ENCODE data around the gene ZNF677.

ZNF677 gene

DNA sequence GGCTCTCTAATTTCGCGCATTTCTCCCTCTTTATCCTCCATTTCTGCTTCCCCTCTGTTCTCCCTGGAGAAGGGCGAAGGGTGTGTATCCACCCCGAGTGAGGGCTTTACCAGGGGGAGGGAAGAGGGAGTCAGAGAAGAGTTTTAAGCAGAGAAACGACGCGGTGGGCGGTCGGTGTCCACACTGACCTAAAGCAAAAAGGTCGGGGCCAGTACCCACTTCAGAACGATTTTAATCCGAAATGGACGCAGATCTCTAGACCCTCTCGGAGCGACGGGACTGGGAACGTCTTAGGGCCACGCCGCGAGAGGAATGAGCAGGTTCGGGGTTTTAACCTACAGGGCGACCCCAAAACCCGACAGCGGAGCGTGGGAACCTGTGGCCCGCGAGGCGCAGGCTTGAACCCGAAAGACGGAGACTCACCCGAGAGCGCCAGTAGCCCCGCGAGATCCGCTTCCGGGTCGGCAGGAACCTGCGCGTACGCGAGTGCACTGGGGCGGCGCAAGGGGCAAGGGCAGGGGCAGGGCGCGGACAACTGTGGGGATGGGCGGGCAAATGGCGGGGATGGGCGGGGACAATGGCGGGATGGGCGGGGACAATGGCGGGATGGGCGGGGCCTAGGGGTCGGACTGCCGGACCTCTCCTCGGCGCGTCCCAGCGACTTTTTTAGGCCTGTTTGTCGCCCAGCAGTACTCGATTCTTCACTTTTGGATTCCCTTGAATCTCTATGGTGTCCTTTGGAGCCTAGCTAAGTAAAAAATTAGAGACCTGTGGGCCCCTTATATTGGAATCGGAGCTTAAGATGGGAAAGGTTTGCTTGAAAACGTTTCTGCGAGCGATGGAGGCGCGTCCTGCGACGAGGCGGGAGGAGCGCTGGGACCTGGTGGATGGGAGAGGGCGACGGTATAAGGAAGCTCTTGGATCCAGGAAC lies at the start of gene ZNF677 (continued):
- TF ChIP-seq, protein P1, sequence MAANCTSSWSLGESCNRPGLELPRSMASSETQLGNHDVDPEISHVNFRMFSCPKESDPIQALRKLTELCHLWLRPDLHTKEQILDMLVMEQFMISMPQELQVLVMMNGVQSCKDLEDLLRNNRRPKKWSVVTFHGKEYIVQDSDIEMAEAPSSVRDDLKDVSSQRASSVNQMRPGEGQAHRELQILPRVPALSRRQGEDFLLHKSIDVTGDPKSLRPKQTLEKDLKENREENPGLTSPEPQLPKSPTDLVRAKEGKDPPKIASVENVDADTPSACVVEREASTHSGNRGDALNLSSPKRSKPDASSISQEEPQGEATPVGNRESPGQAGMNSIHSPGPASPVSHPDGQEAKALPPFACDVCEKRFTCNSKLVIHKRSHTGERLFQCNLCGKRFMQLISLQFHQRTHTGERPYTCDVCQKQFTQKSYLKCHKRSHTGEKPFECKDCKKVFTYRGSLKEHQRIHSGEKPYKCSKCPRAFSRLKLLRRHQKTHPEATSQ (tag by site-specific recombination; IDR thresholded peaks at IDR 0.05): no peak
- TF ChIP-seq ZNF785 (tag by site-specific recombination; IDR thresholded peaks at IDR 0.05) (no peak), KLF16 (tag by site-specific recombination; IDR thresholded peaks at IDR 0.05) (peak; percentile 31; the same call in 1 of the 2 replicates), ZNF248 (tag by site-specific recombination; IDR thresholded peaks at IDR 0.05) (no peak), KLF8 (tag by site-specific recombination; IDR thresholded peaks at IDR 0.05) (peak; percentile 67; the same call in 1 of the 2 replicates), ZNF202 (tag by site-specific recombination; IDR thresholded peaks at IDR 0.05; ENCODE audit: borderline replicate concordance) (no peak), ZNF707 (tag by site-specific recombination; IDR thresholded peaks at IDR 0.05) (no peak), ZNF664 (tag by site-specific recombination; IDR thresholded peaks at IDR 0.05) (no peak), ZNF366 (tag by site-specific recombination; conservative IDR thresholded peaks at IDR 0.05) (no peak), ZNF239 (tag by site-specific recombination; IDR thresholded peaks at IDR 0.05) (no peak), ZNF391 (tag by site-specific recombination; IDR thresholded peaks at IDR 0.05; ENCODE audit: borderline replicate concordance, low read depth) (no peak), GLI4 (tag by site-specific recombination; IDR thresholded peaks at IDR 0.05) (no peak), ZNF37A (tag by site-specific recombination; IDR thresholded peaks at IDR 0.05) (no peak)
- TF ChIP-seq, protein P2, sequence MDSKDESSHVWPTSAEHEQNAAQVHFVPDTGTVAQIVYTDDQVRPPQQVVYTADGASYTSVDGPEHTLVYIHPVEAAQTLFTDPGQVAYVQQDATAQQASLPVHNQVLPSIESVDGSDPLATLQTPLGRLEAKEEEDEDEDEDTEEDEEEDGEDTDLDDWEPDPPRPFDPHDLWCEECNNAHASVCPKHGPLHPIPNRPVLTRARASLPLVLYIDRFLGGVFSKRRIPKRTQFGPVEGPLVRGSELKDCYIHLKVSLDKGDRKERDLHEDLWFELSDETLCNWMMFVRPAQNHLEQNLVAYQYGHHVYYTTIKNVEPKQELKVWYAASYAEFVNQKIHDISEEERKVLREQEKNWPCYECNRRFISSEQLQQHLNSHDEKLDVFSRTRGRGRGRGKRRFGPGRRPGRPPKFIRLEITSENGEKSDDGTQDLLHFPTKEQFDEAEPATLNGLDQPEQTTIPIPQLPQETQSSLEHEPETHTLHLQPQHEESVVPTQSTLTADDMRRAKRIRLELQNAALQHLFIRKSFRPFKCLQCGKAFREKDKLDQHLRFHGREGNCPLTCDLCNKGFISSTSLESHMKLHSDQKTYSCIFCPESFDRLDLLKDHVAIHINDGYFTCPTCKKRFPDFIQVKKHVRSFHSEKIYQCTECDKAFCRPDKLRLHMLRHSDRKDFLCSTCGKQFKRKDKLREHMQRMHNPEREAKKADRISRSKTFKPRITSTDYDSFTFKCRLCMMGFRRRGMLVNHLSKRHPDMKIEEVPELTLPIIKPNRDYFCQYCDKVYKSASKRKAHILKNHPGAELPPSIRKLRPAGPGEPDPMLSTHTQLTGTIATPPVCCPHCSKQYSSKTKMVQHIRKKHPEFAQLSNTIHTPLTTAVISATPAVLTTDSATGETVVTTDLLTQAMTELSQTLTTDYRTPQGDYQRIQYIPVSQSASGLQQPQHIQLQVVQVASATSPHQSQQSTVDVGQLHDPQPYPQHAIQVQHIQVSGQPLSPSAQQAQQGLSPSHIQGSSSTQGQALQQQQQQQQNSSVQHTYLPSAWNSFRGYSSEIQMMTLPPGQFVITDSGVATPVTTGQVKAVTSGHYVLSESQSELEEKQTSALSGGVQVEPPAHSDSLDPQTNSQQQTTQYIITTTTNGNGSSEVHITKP (tag by site-specific recombination; IDR thresholded peaks at IDR 0.05): peak; percentile 39; the same call in 1 of the 2 replicates
- TF ChIP-seq, protein P3, sequence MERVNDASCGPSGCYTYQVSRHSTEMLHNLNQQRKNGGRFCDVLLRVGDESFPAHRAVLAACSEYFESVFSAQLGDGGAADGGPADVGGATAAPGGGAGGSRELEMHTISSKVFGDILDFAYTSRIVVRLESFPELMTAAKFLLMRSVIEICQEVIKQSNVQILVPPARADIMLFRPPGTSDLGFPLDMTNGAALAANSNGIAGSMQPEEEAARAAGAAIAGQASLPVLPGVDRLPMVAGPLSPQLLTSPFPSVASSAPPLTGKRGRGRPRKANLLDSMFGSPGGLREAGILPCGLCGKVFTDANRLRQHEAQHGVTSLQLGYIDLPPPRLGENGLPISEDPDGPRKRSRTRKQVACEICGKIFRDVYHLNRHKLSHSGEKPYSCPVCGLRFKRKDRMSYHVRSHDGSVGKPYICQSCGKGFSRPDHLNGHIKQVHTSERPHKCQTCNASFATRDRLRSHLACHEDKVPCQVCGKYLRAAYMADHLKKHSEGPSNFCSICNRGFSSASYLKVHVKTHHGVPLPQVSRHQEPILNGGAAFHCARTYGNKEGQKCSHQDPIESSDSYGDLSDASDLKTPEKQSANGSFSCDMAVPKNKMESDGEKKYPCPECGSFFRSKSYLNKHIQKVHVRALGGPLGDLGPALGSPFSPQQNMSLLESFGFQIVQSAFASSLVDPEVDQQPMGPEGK (tag by site-specific recombination; IDR thresholded peaks at IDR 0.05): 0 out of 2 replicates have a peak, but pooled peaks have one; percentile 30
- TF ChIP-seq, protein P4, sequence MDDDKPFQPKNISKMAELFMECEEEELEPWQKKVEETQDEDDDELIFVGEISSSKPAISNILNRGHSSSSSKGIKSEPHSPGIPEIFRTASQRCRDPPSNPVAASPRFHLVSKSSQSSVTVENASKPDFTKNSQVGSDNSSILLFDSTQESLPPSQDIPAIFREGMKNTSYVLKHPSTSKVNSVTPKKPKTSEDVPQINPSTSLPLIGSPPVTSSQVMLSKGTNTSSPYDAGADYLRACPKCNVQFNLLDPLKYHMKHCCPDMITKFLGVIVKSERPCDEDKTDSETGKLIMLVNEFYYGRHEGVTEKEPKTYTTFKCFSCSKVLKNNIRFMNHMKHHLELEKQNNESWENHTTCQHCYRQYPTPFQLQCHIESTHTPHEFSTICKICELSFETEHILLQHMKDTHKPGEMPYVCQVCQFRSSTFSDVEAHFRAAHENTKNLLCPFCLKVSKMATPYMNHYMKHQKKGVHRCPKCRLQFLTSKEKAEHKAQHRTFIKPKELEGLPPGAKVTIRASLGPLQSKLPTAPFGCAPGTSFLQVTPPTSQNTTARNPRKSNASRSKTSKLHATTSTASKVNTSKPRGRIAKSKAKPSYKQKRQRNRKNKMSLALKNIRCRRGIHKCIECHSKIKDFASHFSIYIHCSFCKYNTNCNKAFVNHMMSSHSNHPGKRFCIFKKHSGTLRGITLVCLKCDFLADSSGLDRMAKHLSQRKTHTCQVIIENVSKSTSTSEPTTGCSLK (tag by site-specific recombination; IDR thresholded peaks at IDR 0.05): no peak
- TF ChIP-seq, protein P5, sequence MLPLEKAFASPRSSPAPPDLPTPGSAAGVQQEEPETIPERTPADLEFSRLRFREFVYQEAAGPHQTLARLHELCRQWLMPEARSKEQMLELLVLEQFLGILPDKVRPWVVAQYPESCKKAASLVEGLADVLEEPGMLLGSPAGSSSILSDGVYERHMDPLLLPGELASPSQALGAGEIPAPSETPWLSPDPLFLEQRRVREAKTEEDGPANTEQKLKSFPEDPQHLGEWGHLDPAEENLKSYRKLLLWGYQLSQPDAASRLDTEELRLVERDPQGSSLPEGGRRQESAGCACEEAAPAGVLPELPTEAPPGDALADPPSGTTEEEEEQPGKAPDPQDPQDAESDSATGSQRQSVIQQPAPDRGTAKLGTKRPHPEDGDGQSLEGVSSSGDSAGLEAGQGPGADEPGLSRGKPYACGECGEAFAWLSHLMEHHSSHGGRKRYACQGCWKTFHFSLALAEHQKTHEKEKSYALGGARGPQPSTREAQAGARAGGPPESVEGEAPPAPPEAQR (tag by site-specific recombination; IDR thresholded peaks at IDR 0.05): peak; percentile 33; the same call in 1 of the 2 replicates
- TF ChIP-seq, protein P6, sequence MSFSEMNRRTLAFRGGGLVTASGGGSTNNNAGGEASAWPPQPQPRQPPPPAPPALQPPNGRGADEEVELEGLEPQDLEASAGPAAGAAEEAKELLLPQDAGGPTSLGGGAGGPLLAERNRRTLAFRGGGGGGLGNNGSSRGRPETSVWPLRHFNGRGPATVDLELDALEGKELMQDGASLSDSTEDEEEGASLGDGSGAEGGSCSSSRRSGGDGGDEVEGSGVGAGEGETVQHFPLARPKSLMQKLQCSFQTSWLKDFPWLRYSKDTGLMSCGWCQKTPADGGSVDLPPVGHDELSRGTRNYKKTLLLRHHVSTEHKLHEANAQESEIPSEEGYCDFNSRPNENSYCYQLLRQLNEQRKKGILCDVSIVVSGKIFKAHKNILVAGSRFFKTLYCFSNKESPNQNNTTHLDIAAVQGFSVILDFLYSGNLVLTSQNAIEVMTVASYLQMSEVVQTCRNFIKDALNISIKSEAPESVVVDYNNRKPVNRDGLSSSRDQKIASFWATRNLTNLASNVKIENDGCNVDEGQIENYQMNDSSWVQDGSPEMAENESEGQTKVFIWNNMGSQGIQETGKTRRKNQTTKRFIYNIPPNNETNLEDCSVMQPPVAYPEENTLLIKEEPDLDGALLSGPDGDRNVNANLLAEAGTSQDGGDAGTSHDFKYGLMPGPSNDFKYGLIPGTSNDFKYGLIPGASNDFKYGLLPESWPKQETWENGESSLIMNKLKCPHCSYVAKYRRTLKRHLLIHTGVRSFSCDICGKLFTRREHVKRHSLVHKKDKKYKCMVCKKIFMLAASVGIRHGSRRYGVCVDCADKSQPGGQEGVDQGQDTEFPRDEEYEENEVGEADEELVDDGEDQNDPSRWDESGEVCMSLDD (tag by site-specific recombination; IDR thresholded peaks at IDR 0.05): no peak
- TF ChIP-seq, protein P7, sequence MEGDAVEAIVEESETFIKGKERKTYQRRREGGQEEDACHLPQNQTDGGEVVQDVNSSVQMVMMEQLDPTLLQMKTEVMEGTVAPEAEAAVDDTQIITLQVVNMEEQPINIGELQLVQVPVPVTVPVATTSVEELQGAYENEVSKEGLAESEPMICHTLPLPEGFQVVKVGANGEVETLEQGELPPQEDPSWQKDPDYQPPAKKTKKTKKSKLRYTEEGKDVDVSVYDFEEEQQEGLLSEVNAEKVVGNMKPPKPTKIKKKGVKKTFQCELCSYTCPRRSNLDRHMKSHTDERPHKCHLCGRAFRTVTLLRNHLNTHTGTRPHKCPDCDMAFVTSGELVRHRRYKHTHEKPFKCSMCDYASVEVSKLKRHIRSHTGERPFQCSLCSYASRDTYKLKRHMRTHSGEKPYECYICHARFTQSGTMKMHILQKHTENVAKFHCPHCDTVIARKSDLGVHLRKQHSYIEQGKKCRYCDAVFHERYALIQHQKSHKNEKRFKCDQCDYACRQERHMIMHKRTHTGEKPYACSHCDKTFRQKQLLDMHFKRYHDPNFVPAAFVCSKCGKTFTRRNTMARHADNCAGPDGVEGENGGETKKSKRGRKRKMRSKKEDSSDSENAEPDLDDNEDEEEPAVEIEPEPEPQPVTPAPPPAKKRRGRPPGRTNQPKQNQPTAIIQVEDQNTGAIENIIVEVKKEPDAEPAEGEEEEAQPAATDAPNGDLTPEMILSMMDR (tag by site-specific recombination; IDR thresholded peaks at IDR 0.05): no peak
- TF ChIP-seq, protein P8, sequence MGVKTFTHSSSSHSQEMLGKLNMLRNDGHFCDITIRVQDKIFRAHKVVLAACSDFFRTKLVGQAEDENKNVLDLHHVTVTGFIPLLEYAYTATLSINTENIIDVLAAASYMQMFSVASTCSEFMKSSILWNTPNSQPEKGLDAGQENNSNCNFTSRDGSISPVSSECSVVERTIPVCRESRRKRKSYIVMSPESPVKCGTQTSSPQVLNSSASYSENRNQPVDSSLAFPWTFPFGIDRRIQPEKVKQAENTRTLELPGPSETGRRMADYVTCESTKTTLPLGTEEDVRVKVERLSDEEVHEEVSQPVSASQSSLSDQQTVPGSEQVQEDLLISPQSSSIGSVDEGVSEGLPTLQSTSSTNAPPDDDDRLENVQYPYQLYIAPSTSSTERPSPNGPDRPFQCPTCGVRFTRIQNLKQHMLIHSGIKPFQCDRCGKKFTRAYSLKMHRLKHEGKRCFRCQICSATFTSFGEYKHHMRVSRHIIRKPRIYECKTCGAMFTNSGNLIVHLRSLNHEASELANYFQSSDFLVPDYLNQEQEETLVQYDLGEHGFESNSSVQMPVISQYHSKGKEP (tag by site-specific recombination; IDR thresholded peaks at IDR 0.05): no peak

Data from HEK293 (cell line).